Stimulated activated naive CD8-positive, alpha-beta T cell treated with anti-CD3 and anti-CD28 coated beads, Interleukin-15, amount 100 ng/mL, for 72 hours (primary cell): Measurements from ENCODE around the gene ACYP2.
"Not testable (repeated sequence)": the region's sequence is repeated elsewhere in the genome, so short reads cannot be mapped to it uniquely, and the experiment has no call there.

Experiments
- ATAC-seq: fragments of 150-1000 bp; cut with Tn5 transposase; 2 replicates; pipeline ENCODE4 v1.10.0; 2021; ENCODE audit warnings: mild to moderate bottlenecking, moderate library complexity
- DNase-seq, 2 donors: peaks; one replicate each; pipeline ENCODE4 v3.0.0; 2021 to 2022
- H3K27ac Mint-ChIP-seq, 2 donors: one replicate each; pipeline ENCODE4 v1.8.0; 2022; ENCODE audit warnings: mild to moderate bottlenecking in 2 of 2, mixed read lengths in 2 of 2, moderate library complexity in 2 of 2
- H3K27me3 Mint-ChIP-seq: one replicate; pipeline ENCODE4 v1.8.0; 2022; ENCODE audit warnings: mixed read lengths
- H3K4me1 Mint-ChIP-seq: one replicate; pipeline ENCODE4 v1.8.0; 2022; ENCODE audit warnings: mild to moderate bottlenecking, mixed read lengths
- H3K4me3 Mint-ChIP-seq, 2 donors: one replicate each; pipeline ENCODE4 v1.8.0; 2022; ENCODE audit warnings: mild to moderate bottlenecking in 2 of 2, mixed read lengths in 2 of 2, moderate library complexity in 1 of 2
- H3K9me3 Mint-ChIP-seq, 2 donors: one replicate each; pipeline ENCODE4 v1.8.0; 2022; ENCODE audit warnings: mixed read lengths in 2 of 2

Gene ACYP2

DNA sequence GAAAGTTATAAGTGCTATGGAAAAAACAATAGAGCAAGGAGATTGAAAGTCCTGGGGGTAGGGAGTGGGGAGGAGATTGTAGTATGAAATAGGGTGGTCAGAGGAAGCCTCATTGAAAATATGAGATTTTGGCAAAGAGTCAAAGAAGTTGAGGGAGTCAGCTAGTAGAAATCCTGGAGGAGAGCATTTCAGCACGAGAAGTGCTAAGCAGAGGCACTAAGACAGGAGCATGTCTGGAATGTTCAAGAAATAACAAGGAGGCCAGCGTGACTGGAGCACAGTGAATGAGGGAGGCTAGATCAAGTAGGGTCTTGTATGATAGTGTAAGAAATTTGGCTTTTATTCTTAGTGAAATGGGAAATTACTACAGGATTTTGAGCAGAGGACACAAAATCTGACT is 142.8 kb downstream of the ACYP2 start:
- H3K4me1 Mint-ChIP-seq = no peaks in the 10 kb centered on the region
- H3K9me3 Mint-ChIP-seq = peaks cover 0 to 7% of the 10 kb centered on the region in 2 donors
- no peak overlapping the region for H3K27ac Mint-ChIP-seq
- H3K27me3 Mint-ChIP-seq = no peaks in the 10 kb centered on the region
- no peak overlapping the region for H3K4me3 Mint-ChIP-seq
- ATAC-seq (no peak), DNase-seq (no peak)

DNA sequence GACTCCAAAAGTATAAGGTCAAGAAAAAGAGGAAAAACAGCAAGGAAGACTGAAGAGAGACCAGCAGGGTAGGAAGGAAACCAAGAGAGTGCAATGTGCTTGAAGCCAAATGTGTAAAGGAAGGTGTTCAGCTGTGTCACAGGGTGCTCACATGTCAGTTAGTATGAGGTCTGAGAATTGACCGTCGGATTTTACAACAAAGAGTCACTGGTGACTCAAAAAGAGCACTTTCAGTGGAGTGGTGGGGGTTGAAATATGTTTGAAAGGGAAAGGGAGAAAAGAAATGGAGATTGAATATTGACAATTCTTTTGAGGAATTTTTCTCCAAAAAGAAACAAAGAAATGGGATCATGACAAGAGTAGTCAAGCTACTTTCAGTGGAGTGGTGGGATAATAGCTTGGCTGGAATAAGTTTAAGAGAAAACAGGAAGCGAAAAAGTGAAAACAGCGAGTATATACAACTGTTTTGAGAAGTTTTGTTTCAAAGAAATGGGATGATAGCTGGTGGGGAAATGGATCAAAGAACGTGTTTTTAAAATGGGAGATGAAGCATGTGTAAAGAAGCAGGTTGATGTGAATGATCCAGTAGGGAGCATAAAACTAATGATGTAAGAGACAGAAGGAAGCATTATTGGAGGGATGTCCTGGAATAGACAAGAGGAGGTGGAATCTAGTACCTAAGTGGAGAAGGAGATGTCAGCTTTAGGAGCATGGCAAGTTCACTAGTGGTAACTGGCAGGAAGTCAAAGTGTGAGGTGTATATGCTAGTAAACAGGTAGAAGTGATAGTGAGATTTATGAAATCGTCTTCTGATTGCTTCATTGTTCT is 144.2 kb downstream of the ACYP2 start:
- no peaks in the 10 kb centered on the region for H3K4me1 Mint-ChIP-seq
- H3K27me3 Mint-ChIP-seq = no peaks in the 10 kb centered on the region
- ATAC-seq = no peak
- H3K4me3 Mint-ChIP-seq = no peak overlapping the region
- H3K9me3 Mint-ChIP-seq = peaks cover 0 to 7% of the 10 kb centered on the region in 2 donors
- no peak overlapping the region for H3K27ac Mint-ChIP-seq
- DNase-seq = no peak

DNA sequence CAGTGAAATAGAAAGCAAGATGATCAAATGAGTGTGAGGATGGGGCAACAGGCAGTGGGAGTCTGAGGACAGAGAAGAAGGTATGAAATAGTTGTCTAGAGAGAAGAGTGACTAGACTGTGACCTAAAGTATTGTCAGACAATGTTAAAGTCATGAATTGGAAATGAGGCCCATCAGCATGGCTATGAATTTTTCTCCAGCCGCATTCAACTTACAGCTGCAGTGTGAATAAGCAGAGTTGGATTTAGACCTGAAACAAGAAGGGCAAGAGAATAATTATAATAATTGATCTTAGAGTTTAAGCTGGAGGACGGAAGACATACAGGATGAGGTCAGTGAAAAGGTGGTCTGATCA is 144.8 kb downstream of the ACYP2 start:
- Mint-ChIP-seq H3K27ac (no peak overlapping the region), H3K27me3 (no peaks in the 10 kb centered on the region), H3K9me3 (peaks cover 0 to 12% of the 10 kb centered on the region in 2 donors), H3K4me1 (no peaks in the 10 kb centered on the region), H3K4me3 (no peak overlapping the region)
- ATAC-seq (peak; percentile 23), DNase-seq (no peak)

DNA sequence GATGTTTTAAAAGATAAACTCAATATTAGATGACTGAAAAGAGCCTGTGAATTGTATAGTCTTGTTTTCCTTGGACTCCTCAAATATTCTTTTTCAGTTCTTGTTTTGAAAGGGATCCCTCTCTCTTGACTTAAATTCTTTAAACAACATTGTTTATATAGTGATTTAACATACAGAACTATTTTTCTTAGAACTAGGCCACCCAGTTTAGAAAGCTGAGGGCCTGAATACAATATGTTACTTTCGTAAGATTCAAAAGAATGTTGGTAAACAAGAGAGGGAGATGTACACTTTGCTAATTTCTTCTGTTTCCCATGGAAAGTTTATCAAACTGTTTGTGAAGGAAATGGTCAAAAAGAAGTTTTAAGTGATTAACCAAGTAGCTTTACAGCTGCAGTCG is 146.1 kb downstream of the ACYP2 start:
- Mint-ChIP-seq H3K27ac (no peak overlapping the region), H3K27me3 (no peaks in the 10 kb centered on the region), H3K4me1 (no peaks in the 10 kb centered on the region), H3K9me3 (peaks cover 0 to 8% of the 10 kb centered on the region in 2 donors), H3K4me3 (no peak overlapping the region)
- DNase-seq = no peak
- ATAC-seq = no peak

DNA sequence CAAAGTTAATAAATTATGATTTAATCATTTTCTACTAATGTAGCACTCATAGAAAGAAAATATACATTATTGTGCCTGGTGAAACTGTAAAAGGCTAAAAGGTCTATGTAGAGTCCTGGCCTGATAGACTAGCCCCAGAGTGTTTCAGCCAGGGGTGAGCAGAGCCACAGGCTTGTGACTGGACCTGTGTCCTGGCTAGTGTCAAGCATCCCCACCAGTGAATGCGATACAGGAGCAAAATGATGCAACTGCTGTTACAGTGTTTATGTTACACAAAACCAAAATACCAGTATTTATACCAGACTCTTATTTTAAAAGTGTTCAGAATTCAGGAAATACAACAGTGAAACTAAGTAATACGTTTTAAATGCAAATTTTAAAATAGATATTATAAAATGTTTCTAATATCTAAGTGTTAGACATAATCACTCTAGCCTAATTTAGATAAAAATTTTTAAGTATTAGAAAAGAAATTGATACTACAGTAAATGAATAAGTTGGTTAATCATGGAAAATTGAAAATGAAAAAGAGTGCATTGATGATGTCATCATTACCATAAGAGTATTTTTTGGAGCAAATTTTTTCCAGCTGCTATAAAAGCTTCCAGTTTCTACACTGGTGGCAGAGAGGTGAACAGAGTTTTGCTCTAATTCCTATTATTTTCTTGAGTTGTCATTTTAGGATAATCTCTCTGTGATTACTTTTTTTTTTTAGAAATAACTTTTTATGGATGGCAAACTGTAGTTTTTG is 146.8 kb downstream of the ACYP2 start:
- DNase-seq = no peak
- Mint-ChIP-seq H3K4me1 (no peaks in the 10 kb centered on the region), H3K9me3 (peaks cover 0 to 8% of the 10 kb centered on the region in 2 donors), H3K27me3 (no peaks in the 10 kb centered on the region), H3K27ac (no peak overlapping the region), H3K4me3 (no peak overlapping the region)
- no peak for ATAC-seq

DNA sequence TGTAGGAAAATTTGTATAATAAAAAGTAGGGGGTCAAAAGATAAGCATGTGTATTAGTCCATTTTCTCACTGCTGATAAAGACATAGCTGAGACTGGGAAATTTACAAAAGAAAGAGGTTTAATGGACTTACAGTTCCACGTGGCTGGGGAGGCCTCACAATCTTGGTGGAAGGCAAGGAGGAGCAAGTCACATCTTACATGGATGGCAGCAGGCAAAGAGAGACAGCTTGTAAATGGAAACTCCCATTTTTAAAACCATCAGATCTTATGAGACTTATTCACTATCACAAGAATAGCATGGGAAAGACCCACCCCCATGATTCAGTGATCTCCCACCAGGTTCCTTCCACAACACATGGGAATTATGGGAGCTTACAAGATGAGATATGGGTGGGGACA is 149.7 kb downstream of the ACYP2 start:
- not testable (repeated sequence) for H3K4me1 Mint-ChIP-seq, H3K4me3 Mint-ChIP-seq, DNase-seq, H3K9me3 Mint-ChIP-seq, ATAC-seq, H3K27me3 Mint-ChIP-seq
- peak overlapping the region in 1 of 2 donors; percentile 45 for H3K27ac Mint-ChIP-seq

DNA sequence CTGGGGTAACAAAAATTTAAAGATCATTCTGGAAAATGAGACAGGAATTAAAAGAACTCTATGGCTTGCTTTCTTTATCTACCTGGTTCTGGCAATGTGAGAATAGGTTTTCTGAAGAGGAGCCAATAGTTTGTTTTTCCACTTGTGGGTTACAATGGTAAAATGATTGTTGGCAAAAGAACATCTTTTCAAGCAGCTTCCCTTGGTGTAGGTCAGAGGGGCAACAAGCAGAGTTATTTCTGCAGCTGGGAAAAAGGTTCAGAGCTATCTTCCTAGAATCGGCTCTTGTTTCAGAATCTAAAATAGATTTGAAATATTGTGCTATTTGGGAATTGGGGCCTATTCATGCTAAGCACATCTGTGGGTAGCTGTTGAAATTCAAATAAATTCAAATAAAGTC is 152.2 kb downstream of the ACYP2 start:
- Mint-ChIP-seq H3K9me3 (peaks cover 3 to 8% of the 10 kb centered on the region in 2 donors), H3K27me3 (no peaks in the 10 kb centered on the region), H3K4me1 (no peaks in the 10 kb centered on the region), H3K27ac (no peak overlapping the region), H3K4me3 (no peak overlapping the region)
- DNase-seq = no peak
- ATAC-seq = no peak

DNA sequence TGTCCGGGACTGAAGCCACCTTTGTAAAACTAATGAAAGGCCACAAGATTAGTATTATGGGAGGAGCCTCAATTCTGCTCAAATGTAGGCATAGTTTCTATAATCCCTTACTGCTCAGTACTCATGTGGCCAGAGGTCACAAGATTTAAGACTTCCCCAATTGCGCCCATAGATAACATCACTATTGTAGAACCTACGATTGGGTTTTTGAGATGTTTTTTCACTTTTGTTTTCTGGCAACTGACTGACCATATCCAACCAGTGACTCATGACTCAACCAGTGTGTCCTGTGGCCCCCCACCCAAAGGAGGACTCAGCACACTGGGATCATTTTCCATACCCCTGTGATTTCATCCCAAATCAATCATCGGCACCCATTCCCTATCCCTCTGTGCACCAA is 155.8 kb downstream of the ACYP2 start:
- ATAC-seq (no peak), DNase-seq (no peak)
- peaks cover 5% of the 10 kb centered on the region for H3K4me1 Mint-ChIP-seq
- H3K4me3 Mint-ChIP-seq = no peak overlapping the region
- no peak overlapping the region for H3K27ac Mint-ChIP-seq
- H3K27me3 Mint-ChIP-seq = no peaks in the 10 kb centered on the region
- peaks cover 0 to 5% of the 10 kb centered on the region in 2 donors for H3K9me3 Mint-ChIP-seq

DNA sequence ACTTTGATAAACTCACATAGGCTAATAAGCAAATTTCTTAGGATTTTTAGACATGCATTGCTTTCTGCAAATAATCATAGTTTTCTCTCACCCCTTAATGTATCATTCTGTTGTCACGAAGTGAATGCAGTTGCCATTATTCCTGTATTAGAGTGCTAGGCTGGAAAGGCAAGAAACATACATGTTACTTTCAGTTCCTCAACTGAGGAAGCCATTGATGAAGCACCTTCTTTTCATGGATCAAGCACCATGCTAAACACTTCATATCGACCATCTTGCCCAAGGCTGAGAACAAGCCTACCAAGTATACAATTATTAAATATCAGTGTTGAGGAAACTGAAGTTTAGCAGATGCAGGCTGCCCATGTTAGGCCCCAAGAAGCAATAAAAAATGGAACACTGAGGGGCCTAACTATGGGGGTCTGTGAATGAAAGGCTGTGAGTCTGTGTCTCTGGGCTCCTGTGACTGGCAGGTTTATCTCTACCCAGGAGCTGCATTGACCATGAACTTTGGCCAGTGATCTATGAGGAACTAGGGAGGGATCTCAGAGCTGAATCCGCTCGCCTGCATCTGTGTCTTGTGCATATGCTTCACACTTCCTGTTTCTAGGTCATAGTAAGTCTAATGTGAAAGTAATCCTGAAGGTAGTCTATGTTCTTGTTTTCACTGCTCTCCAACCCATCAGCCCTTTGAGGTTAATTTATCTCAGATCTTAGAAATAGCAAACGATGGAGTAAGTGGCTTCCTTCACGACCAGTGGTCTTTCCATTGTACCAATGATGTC is 156.6 kb downstream of the ACYP2 start:
- Mint-ChIP-seq H3K9me3 (peaks cover 0 to 5% of the 10 kb centered on the region in 2 donors), H3K4me3 (peak overlapping the region in 1 of 2 donors; percentile 24), H3K4me1 (peaks cover 5% of the 10 kb centered on the region), H3K27ac (peak overlapping the region in 1 of 2 donors; percentile 7), H3K27me3 (no peaks in the 10 kb centered on the region)
- DNase-seq (no peak), ATAC-seq (peak; percentile 76)

DNA sequence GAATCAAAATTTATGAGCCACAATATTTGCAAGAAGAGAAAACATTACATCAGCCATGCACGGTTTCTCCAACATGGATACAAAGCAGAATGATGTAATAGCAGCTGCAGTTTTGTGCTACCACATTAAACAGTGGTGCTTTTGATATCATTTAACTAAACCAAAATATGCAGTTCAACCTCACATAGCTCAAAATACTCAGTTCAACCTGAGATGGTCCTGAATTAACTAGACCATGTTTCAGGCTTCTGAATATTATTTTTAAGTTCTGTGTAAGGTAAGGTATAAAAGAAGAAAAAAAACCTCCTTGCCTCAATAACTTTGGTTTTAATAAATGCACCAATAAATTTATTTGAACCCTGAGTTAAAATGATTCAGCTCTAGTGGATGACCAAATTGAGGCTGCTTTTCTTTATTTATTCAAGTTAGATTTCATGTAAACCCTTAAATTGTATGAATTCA is 159.4 kb downstream of the ACYP2 start:
- H3K9me3 Mint-ChIP-seq = peaks cover 0 to 5% of the 10 kb centered on the region in 2 donors
- DNase-seq (no peak), ATAC-seq (peak; percentile 53)
- no peak overlapping the region for H3K4me3 Mint-ChIP-seq
- no peaks in the 10 kb centered on the region for H3K27me3 Mint-ChIP-seq
- peak overlapping the region; percentile 90 to 99 for H3K27ac Mint-ChIP-seq
- H3K4me1 Mint-ChIP-seq = peaks cover 5% of the 10 kb centered on the region

DNA sequence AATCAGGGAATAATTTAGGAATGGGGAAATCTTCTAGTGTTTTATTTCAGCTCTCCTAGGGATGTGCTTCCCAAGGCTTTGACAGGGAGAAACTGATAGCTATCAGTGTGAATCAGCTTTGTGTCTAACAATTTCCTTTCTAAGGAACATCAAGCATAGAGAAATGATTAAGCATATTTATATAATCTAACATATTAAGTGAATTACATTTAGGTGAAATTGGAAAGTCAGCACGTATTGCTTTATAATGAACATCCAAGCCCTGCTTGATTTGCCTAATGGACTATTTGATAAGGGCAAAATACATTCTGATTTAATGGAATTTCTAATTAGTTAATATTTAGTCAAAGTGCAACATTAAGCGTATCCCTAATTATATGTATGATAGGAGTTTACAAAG is 160.1 kb downstream of the ACYP2 start:
- Mint-ChIP-seq H3K9me3 (peaks cover 0 to 5% of the 10 kb centered on the region in 2 donors), H3K4me1 (peaks cover 5% of the 10 kb centered on the region), H3K27me3 (no peaks in the 10 kb centered on the region), H3K4me3 (no peak overlapping the region), H3K27ac (peak overlapping the region in 1 of 2 donors; percentile 63)
- ATAC-seq (no peak), DNase-seq (no peak)

DNA sequence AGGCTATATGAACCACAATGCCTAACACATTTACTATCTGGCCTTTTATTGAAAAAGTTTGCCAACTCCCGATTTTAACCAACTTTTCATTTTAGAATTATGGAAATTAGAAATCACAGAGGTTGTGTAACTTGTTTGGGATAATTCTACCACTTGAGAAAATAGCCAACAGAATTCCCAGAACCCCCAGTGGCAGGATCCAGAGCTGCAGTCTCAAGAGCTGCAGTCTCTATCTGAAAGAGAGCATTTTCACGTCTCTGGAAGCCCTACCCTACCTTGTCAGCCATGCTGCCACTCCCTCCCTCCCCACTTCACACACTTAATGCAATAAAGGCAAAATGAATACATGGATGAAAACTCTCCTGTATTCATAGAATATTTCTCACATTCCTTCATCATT is 164.0 kb downstream of the ACYP2 start:
- ATAC-seq (no peak), DNase-seq (no peak)
- H3K27ac Mint-ChIP-seq = no peak overlapping the region
- H3K4me1 Mint-ChIP-seq = peaks cover 11% of the 10 kb centered on the region
- H3K4me3 Mint-ChIP-seq = no peak overlapping the region
- H3K9me3 Mint-ChIP-seq = no peaks in the 10 kb centered on the region
- no peaks in the 10 kb centered on the region for H3K27me3 Mint-ChIP-seq

DNA sequence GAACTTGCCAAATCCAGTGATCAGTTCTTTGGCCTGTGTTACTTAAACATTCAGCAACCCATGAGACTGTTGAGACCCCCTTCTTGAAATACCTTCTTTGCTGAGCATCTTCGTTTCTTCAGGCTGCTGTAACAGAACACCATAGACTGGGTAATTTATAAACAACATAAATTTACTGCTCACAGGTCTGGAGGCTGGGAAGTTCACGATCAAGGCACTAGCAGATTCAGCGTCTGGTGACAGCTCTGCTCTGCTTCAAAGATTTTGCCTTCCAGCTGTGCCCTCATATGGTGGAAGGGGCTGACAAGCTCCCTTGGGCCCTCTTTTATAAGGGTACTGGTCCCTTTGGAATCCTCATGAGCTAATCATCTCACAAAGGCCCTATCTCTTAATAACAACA is 169.4 kb downstream of the ACYP2 start:
- Mint-ChIP-seq H3K4me3 (no peak overlapping the region), H3K4me1 (peaks cover 6% of the 10 kb centered on the region), H3K27ac (peak overlapping the region in 1 of 2 donors; percentile 0), H3K9me3 (peaks cover 0 to 4% of the 10 kb centered on the region in 2 donors), H3K27me3 (no peaks in the 10 kb centered on the region)
- ATAC-seq (no peak), DNase-seq (no peak)

DNA sequence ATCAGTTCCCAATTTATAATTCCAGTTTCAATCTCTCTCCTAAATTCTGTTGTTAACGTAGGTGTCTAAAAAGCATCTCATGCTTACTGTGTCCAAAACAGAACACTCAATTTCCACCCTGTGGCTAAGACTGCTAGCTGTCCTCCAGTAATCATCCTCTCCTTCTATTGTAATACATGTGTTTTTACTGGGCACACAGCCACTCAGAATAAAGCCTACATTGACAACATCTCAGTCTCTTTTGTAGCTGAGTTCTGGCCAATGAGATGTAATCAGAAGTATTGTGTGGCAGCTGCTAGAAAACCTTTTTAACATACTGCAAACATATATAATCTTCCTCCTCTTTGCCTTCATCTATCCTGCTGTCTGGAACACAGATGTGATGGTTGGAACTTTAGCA is 170.0 kb downstream of the ACYP2 start:
- DNase-seq (no peak), ATAC-seq (no peak)
- H3K4me1 Mint-ChIP-seq = peaks cover 6% of the 10 kb centered on the region
- H3K27ac Mint-ChIP-seq = no peak overlapping the region
- no peaks in the 10 kb centered on the region for H3K27me3 Mint-ChIP-seq
- peaks cover 0 to 4% of the 10 kb centered on the region in 2 donors for H3K9me3 Mint-ChIP-seq
- H3K4me3 Mint-ChIP-seq = no peak overlapping the region

DNA sequence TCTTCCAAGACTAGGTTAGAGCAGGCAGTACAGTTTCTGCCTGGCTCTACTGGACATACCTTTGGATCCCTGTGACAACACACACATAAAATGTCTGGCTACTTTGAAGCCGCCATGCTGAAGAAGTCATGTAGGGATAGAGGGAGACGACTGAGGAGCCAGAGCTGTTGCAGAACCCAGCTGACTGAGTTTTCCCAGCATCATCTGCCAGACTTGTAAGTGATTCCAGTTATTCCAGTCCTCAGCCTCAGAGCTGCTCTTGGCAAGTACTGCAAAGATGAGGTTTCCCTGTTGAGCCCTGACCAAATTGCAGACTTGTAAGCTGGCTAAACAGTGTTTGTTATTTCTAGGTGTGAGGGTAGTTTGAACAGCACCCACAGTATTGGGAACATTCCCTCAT is 172.1 kb downstream of the ACYP2 start:
- H3K4me3 Mint-ChIP-seq = no peak overlapping the region

More for the DNA sequence above, 172.1 kb downstream of the ACYP2 start:
- DNase-seq (no peak), ATAC-seq (no peak)
- Mint-ChIP-seq H3K27me3 (no peaks in the 10 kb centered on the region), H3K27ac (no peak overlapping the region), H3K4me1 (peaks cover 2% of the 10 kb centered on the region), H3K9me3 (peaks cover 0 to 4% of the 10 kb centered on the region in 2 donors)
